ENCODE measurements around the gene SDF4. TPM values are rescaled to one million over a fixed set of nuclear protein-coding genes. Genes with fewer than 3 reads are reported as not detected.
A peak's percentile ranks its signal among the peaks of the same experiment; 100 is the strongest.

Gene SDF4
- total RNA-seq, 2 donors from 2014 or later, result 202 to 325 TPM

- H3K9me3 ChIP-seq, result no peaks in the 10 kb centered on the region
- peaks cover 1% of the 10 kb centered on the region for H3K4me1 ChIP-seq
- no peak for TF ChIP-seq CTCF (IDR thresholded peaks at IDR 0.05)
- peak overlapping the region in 1 of 2 donors; percentile 24 for H3K9ac ChIP-seq (ENCODE audit: low read depth in 2 of 2, low read length in 2 of 2)
- no peak overlapping the region for H3K27ac ChIP-seq
- no peaks in the 10 kb centered on the region for H3K36me3 ChIP-seq
- H3K27me3 ChIP-seq, result peaks cover 33% of the 10 kb centered on the region
- H3K4me3 ChIP-seq, result peak overlapping the region; percentile 27
- DNase-seq, result peak; percentile 54
- intact Hi-C loops (cut with DNase I), result no loop called here
Measured at GRCh38 chr1:1200876-1201810, 30.7 kb downstream of the SDF4 start.

GRCh38 chr1:1199961-1200875 is 31.6 kb downstream of the SDF4 start:
- no peak for DNase-seq

GRCh38 chr1:1199141-1199960 is 32.5 kb downstream of the SDF4 start:
- Histone ChIP-seq H3K4me1 (no peaks in the 10 kb centered on the region), H3K36me3 (no peaks in the 10 kb centered on the region), H3K27ac (no peak overlapping the region), H3K4me3 (no peak overlapping the region), H3K27me3 (peaks cover 22% of the 10 kb centered on the region), H3K9me3 (no peaks in the 10 kb centered on the region), H3K9ac (ENCODE audit: low read depth in 2 of 2, low read length in 2 of 2) (no peak overlapping the region)
- intact Hi-C loops (cut with DNase I), result no loop called here
- no peak for TF ChIP-seq CTCF (IDR thresholded peaks at IDR 0.05)
- DNase-seq, result no peak

More at GRCh38 chr1:1199961-1200875, 31.6 kb downstream of the SDF4 start:
- intact Hi-C loops (cut with DNase I), result no loop called here
- Histone ChIP-seq H3K27me3 (peaks cover 24% of the 10 kb centered on the region), H3K9me3 (no peaks in the 10 kb centered on the region), H3K4me3 (no peak overlapping the region), H3K4me1 (no peaks in the 10 kb centered on the region), H3K9ac (ENCODE audit: low read depth in 2 of 2, low read length in 2 of 2) (no peak overlapping the region), H3K27ac (no peak overlapping the region), H3K36me3 (no peaks in the 10 kb centered on the region)
- no peak for TF ChIP-seq CTCF (IDR thresholded peaks at IDR 0.05)

GRCh38 chr1:1198423-1199140 is 33.2 kb downstream of the SDF4 start:
- intact Hi-C loops (cut with DNase I), result no loop called here
- peaks cover 22% of the 10 kb centered on the region for H3K27me3 ChIP-seq
- no peak for TF ChIP-seq CTCF (IDR thresholded peaks at IDR 0.05)
- H3K9ac ChIP-seq (ENCODE audit: low read depth in 2 of 2, low read length in 2 of 2), result no peak overlapping the region
- H3K9me3 ChIP-seq, result no peaks in the 10 kb centered on the region
- H3K4me1 ChIP-seq, result no peaks in the 10 kb centered on the region
- H3K4me3 ChIP-seq, result no peak overlapping the region
- no peaks in the 10 kb centered on the region for H3K36me3 ChIP-seq
- DNase-seq, result no peak
- H3K27ac ChIP-seq, result no peak overlapping the region
